GM12874 (cell line): ENCODE measurements around the gene GRM4.

Source experiments
- TF ChIP-seq, protein P1 (sequence below): IDR thresholded peaks from 2 replicates; pipeline ENCODE4 v1.5.1; 2011; ENCODE audit warnings: low read depth, mild to moderate bottlenecking, control low read depth, low read length, moderate library complexity; ENCODE audit not compliant: insufficient read depth

GRM4 gene

DNA sequence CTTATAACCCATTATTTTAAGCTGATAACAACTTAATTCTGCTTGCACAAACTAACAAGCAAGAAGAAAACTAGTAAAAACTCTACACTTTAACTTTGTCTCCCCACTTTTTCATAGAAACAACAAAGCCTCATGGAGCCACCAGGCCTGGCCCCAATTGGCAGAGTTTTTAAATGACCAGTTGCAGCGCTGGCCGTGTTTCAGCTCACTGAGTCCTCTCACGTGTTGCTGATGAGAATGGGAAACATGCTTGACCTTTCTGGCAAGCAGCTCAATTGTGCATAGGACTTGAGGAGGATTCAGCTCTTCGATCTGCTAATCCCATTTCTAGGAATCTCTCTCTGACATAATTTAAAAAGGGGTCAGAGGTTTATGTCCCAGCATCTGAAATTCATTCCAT is 24.5 kb upstream of the GRM4 start:
- TF ChIP-seq, protein P1, sequence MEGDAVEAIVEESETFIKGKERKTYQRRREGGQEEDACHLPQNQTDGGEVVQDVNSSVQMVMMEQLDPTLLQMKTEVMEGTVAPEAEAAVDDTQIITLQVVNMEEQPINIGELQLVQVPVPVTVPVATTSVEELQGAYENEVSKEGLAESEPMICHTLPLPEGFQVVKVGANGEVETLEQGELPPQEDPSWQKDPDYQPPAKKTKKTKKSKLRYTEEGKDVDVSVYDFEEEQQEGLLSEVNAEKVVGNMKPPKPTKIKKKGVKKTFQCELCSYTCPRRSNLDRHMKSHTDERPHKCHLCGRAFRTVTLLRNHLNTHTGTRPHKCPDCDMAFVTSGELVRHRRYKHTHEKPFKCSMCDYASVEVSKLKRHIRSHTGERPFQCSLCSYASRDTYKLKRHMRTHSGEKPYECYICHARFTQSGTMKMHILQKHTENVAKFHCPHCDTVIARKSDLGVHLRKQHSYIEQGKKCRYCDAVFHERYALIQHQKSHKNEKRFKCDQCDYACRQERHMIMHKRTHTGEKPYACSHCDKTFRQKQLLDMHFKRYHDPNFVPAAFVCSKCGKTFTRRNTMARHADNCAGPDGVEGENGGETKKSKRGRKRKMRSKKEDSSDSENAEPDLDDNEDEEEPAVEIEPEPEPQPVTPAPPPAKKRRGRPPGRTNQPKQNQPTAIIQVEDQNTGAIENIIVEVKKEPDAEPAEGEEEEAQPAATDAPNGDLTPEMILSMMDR = no peak

GRCh38 chr6:34169897-34170296 is 24.0 kb upstream of the GRM4 start:
- TF ChIP-seq, protein P1 = no peak

GRCh38 chr6:34161857-34162515 is 16.1 kb upstream of the GRM4 start:
- TF ChIP-seq, protein P1 = no peak

GRCh38 chr6:34159844-34160243 is 14.0 kb upstream of the GRM4 start:
- TF ChIP-seq, protein P1 = no peak

DNA sequence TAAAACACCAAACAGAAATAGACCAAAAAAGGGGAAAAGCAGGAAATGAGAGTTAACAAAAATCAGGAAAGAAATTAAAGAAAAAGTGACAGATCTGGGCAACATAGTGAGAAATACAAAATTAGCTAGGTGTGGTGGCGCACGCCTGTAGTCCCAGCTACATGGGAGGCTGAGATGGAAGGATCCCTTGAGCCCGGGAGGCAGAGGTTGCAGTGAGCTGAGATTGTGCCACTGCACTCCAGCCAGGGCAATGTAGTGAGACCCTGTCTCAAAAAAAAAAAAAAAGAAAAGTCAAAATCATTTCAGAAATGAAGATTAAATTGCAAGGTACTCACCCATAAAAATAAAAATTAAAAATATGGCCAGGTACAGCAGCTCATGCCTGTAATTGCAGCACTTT is 13.0 kb upstream of the GRM4 start:
- TF ChIP-seq, protein P1 = no peak

- TF ChIP-seq, protein P1 = no peak
Measured at GRCh38 chr6:34157851-34158250, 12.0 kb upstream of the GRM4 start.

DNA sequence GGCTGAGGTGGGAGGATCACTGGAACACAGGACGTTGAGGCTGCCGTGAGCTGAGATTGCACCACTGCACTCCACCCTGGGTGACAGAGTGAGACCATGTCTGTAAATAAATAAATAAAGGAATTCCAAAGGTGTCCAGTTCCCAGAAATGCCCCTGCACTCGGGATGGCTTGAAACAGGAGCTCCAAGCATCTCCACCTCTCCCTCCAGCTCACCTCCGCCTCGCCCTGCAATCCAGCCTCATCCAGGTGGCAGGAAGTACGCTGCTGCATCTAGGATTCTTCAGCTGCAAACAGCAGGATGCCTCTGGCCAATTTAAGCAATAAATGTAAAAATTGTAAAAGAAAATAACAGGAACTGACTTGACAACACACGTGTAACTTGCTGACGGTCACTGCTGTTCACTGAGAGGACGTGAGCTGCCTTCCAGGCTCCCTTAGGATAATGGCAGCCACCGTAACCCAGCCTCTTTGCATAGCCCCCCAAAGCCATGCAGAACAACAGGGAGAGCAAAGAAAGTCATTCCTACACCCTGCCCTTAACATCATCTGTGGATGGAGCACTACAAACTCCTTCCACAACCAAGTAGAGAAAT is 11.4 kb upstream of the GRM4 start:
- TF ChIP-seq, protein P1 = no peak
